ENCODE measurements around the gene USP25.

DNA sequence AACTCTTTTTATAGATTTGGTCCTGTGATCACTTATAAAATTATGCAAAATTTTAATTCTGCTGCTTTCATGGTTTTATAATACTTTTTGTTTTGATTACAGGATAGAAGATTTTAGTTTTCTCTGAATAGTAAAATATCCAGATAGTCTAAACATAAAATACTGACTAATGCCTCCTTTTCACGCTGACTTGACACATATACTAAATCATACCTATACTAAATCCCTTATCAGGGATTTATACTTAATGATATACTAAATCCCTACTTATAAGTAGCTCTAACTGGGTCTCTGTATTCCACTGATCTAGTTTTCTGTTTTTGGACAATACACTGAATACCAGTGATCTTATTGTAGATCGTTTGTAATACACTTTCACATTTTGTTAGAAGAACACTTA lies 128.0 kb downstream of the USP25 start:
- TF ChIP-seq POLR2A (IDR thresholded peaks at IDR 0.05; ENCODE audit: low read depth, low read length) (no peak), POLR2AphosphoS5 (IDR thresholded peaks at IDR 0.05; ENCODE audit: low read depth, low read length) (no peak), TAF1 (IDR thresholded peaks at IDR 0.05; ENCODE audit: borderline replicate concordance, low read depth, low read length) (no peak)

Measured in GM12892 (cell line).